C4-2B (cell line): ENCODE measurements around the gene AOAH.
"Not testable (repeated sequence)": the region's sequence is repeated elsewhere in the genome, so short reads cannot be mapped to it uniquely, and the experiment has no call there.

Experiments used
- CTCF ChIP-seq: fragments of 450-650 bp; conservative IDR thresholded peaks from 2 replicates; pipeline ENCODE4 v1.5.1; 2017; ENCODE audit warnings: mild to moderate bottlenecking
- ZFX ChIP-seq: fragments of 450-650 bp; IDR thresholded peaks from 2 replicates; pipeline ENCODE4 v1.6.1; 2017

GRCh38 chr7:36466001-36466400 is 258.3 kb downstream of the AOAH start:
- not testable (repeated sequence) for TF ChIP-seq CTCF, ZFX
